ENCODE results near the gene SLC25A53. TPM values are rescaled to one million over a fixed set of nuclear protein-coding genes. Genes with fewer than 3 reads are reported as not detected.
A peak's percentile ranks its signal among the peaks of the same experiment; 100 is the strongest.

Gene SLC25A53
- total RNA-seq, 2 donors from 2014 or later, result 7.5 to 8.6 TPM

DNA sequence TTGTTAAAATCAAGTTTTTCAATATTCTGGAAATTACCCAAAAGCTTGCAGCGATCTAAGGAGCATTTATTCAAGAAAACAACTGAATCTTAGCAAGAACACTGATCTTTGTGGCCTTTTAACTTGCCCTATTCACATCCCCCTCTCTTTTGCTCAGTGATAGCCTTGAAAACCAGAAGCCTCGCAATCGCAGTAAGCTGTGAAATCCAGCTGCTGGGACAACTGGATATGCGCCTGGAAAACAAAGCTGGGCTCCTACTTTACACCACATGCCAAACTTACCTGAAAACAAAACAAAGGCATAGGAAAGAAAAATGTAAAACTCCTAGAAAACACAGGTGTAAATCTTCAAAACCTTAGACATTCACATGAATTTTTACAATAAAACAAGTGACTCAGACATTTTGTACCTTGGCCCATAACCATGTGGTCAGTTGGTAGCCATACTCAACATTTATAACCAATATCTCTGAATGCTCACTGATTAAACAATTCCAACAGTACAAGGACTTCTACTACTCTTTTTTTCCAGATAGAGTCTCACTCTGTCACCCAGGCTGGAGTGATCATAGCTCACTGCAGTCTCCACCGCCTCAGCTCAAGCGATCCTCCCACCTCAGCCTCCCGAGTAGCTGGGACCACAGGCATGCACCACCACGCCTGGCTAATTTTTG, 15.6 kb downstream of the SLC25A53 start:
- Histone ChIP-seq H3K4me3 (no peak overlapping the region), H3K9me3 (no peaks in the 10 kb centered on the region), H3K27me3 (no peaks in the 10 kb centered on the region), H3K4me1 (no peaks in the 10 kb centered on the region), H3K27ac (no peak overlapping the region), H3K36me3 (no peaks in the 10 kb centered on the region), H3K9ac (ENCODE audit: low read depth in 2 of 2, low read length in 2 of 2) (no peak overlapping the region)
- intact Hi-C loops (cut with DNase I), result no loop called here
- TF ChIP-seq, protein P1, sequence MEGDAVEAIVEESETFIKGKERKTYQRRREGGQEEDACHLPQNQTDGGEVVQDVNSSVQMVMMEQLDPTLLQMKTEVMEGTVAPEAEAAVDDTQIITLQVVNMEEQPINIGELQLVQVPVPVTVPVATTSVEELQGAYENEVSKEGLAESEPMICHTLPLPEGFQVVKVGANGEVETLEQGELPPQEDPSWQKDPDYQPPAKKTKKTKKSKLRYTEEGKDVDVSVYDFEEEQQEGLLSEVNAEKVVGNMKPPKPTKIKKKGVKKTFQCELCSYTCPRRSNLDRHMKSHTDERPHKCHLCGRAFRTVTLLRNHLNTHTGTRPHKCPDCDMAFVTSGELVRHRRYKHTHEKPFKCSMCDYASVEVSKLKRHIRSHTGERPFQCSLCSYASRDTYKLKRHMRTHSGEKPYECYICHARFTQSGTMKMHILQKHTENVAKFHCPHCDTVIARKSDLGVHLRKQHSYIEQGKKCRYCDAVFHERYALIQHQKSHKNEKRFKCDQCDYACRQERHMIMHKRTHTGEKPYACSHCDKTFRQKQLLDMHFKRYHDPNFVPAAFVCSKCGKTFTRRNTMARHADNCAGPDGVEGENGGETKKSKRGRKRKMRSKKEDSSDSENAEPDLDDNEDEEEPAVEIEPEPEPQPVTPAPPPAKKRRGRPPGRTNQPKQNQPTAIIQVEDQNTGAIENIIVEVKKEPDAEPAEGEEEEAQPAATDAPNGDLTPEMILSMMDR (IDR thresholded peaks at IDR 0.05), result no peak
- DNase-seq, result no peak

DNA sequence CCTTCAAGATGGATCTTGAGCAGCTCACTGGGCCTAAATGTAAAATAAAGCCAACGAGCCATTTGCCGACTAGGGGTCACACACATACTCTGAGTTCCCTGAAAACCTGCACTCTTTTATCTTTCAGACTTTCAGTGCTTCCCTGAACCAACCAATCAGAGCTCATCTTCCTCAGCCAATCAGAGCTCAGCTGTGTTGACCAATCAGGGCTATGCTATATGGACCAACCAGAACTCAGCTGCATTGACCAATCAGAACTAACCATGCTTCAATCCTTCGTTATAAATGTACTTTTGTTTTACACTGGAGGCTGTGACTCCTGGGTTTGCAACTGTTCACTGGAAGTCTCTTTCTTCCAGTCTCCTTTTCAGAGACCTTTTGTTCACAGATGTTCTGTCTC, 19.3 kb downstream of the SLC25A53 start:
- no peaks in the 10 kb centered on the region for H3K27me3 ChIP-seq
- no peak overlapping the region for H3K9ac ChIP-seq (ENCODE audit: low read depth in 2 of 2, low read length in 2 of 2)
- H3K27ac ChIP-seq, result no peak overlapping the region
- DNase-seq, result no peak
- H3K9me3 ChIP-seq, result no peaks in the 10 kb centered on the region
- intact Hi-C loops (cut with DNase I), result loop anchor here (10.0 kb wide), 1 partner anchor 293 kb away; no protein-coding TSS in a partner anchor
- H3K4me1 ChIP-seq, result no peaks in the 10 kb centered on the region
- no peak overlapping the region for H3K4me3 ChIP-seq
- H3K36me3 ChIP-seq, result no peaks in the 10 kb centered on the region
- TF ChIP-seq, protein P1 (IDR thresholded peaks at IDR 0.05), result no peak

DNA sequence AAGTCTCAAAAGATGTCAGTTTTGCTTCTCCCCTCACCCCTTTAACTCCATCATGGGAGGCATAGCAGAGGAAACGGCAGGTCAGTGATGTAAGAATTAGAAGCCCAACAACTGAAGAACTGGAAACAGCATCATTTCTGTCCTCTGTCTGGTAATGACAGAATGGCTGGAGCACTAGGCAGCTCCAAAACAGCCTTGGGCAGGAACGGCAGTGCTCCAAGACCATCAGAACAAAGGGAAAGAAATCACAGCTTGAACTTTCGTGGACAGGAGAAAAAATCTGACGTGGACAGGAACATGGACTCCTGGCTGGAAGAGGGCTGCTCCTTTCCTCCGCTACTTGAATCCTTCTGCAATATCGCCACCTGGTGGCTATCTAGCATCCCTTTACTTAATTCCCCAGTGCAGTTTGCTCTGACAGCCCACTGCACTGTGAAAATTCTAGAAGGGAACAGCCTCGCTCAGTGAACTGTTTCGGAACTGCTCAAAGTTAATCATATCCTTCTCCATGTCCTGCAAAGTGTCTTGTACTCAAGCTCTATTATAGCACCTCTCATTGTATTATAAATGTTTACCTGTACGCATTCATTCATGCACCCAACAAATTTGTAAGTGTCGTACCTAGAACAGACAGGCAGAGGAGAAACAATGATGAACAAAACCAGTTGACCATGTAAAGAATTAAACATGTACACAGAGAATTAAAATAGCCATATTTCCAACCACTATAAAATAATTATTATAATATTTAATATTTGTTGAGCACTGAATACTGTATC, 20.4 kb downstream of the SLC25A53 start:
- intact Hi-C loops (cut with DNase I), result loop anchor here (10.0 kb wide), 1 partner anchor 292 kb away; no protein-coding TSS in a partner anchor
- Histone ChIP-seq H3K9ac (ENCODE audit: low read depth in 2 of 2, low read length in 2 of 2) (no peak overlapping the region), H3K27ac (no peak overlapping the region), H3K27me3 (no peaks in the 10 kb centered on the region), H3K9me3 (no peaks in the 10 kb centered on the region), H3K36me3 (no peaks in the 10 kb centered on the region), H3K4me3 (no peak overlapping the region), H3K4me1 (no peaks in the 10 kb centered on the region)
- peak; percentile 77 for DNase-seq
- TF ChIP-seq, protein P1 (IDR thresholded peaks at IDR 0.05), result peak; percentile 84

DNA sequence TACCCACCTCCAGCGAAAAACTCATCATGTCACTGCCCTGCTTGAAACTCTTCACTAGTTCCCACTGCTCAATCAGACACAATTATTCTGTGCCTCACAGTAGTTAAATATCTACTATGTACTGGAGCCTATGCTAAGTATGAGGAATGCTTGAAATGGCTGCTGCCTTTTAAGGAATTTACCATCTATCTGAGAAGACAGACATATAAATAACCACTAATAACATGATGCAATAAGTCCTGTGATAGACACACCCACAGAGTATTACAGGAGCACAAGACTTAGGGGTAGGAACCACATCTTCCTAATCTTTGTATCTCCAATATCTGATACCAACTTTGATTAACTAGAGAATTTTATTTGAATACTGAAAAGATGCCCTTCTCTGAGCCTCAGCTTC, 21.1 kb downstream of the SLC25A53 start:
- no peak for DNase-seq
- Histone ChIP-seq H3K27me3 (no peaks in the 10 kb centered on the region), H3K4me1 (no peaks in the 10 kb centered on the region), H3K4me3 (no peak overlapping the region), H3K27ac (no peak overlapping the region), H3K36me3 (no peaks in the 10 kb centered on the region), H3K9me3 (no peaks in the 10 kb centered on the region), H3K9ac (ENCODE audit: low read depth in 2 of 2, low read length in 2 of 2) (no peak overlapping the region)
- intact Hi-C loops (cut with DNase I), result loop anchor here (10.0 kb wide), 1 partner anchor 291 kb away; no protein-coding TSS in a partner anchor
- TF ChIP-seq, protein P1 (IDR thresholded peaks at IDR 0.05), result no peak

DNA sequence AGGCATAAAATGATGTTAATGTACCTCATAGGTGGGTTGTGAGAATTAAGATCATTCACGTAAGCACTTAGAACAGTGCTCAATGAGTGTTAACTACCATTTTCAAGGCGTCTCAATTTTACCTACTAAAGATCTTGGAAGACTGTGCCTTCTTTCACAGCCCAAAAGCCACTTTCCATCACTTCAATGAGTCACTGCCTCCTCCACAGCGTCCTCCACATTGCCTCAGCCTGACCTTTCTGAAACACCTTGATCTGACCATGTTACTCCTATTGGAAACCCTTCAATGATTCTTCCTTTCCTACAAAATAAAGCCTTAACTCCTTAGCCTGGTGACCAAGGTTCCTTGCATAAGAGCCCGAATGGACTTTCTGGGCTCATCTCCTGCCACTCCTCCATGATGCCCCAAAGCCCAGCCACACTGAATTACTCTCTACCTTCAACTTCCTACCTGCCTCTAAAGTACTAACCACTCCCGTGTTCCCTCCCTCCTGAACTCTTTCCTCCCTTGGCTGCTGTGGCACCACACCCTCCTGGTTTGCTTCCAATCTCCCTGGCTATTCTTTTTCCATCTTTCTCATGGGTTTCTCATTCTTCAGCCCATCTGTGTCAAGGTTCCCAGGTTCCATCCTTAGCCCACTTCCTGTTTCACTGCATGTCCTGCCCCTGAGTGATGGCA, 22.1 kb downstream of the SLC25A53 start:
- Histone ChIP-seq H3K36me3 (no peaks in the 10 kb centered on the region), H3K27me3 (no peaks in the 10 kb centered on the region), H3K4me3 (no peak overlapping the region), H3K9me3 (no peaks in the 10 kb centered on the region), H3K27ac (no peak overlapping the region), H3K4me1 (no peaks in the 10 kb centered on the region), H3K9ac (ENCODE audit: low read depth in 2 of 2, low read length in 2 of 2) (no peak overlapping the region)
- no peak for DNase-seq
- TF ChIP-seq, protein P1 (IDR thresholded peaks at IDR 0.05), result no peak
- intact Hi-C loops (cut with DNase I), result loop anchor here (10.0 kb wide), 1 partner anchor 290 kb away; no protein-coding TSS in a partner anchor
